ENCODE results near the gene MRAS.

MRAS gene

DNA sequence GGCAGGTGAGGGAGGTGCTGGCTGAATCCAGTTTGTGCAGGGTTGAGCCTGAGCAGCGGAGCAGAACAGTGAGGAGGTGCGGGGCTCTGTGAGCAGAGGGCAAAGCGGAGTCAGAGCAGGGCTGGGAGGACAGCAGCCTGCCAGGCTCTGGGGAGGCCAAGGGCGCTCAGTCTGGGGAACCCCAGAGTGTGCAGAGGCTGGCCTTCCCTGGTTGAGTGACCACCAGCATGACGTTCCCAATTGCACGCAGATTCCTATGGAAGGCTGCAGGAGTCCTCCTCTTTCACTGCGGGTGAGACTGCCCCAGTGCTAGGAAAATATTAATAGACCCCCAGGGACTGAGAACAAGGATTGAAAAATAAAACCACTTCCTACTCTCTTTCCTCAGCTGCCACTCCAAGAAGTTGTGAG lies 13.2 kb downstream of the MRAS start:
- H3K9ac ChIP-seq (ENCODE audit: low read length) = no peak overlapping the region
- H3K4me3 ChIP-seq (ENCODE audit: low read length) = no peak overlapping the region
- no peaks in the 10 kb centered on the region for H3K36me3 ChIP-seq (ENCODE audit: control insufficient read depth, insufficient read depth, low read length)
- no peak overlapping the region for H3K27ac ChIP-seq (ENCODE audit: low read depth, low read length)
- no peaks in the 10 kb centered on the region for H3K27me3 ChIP-seq (ENCODE audit: control insufficient read depth, insufficient read depth, low read length)
- H3K4me1 ChIP-seq (ENCODE audit: control insufficient read depth, insufficient read depth, low read length) = no peaks in the 10 kb centered on the region

DNA sequence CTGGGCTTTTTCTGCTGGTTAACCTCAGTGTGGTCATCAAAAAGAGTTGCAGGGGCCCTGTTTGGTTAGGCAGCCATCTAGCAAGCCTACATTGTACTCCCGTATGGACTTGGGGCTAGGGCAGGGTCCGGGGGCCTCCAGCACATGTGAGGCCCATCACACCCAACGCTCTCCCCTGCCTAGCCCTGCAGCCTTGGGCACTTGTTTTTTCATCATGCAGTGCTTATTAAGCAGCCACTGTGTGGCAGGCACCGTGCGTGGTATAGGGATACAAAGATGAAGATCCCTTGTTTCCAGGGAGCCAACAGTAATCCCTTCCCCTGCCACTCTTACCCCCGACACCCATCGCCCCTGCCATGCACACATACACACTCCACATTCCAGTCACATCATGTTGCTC lies 14.2 kb downstream of the MRAS start:
- H3K27ac ChIP-seq (ENCODE audit: low read depth, low read length) = no peak overlapping the region
- H3K4me3 ChIP-seq (ENCODE audit: low read length) = no peak overlapping the region
- no peaks in the 10 kb centered on the region for H3K27me3 ChIP-seq (ENCODE audit: control insufficient read depth, insufficient read depth, low read length)
- no peaks in the 10 kb centered on the region for H3K36me3 ChIP-seq (ENCODE audit: control insufficient read depth, insufficient read depth, low read length)
- H3K4me1 ChIP-seq (ENCODE audit: control insufficient read depth, insufficient read depth, low read length) = no peaks in the 10 kb centered on the region
- H3K9ac ChIP-seq (ENCODE audit: low read length) = no peak overlapping the region

DNA sequence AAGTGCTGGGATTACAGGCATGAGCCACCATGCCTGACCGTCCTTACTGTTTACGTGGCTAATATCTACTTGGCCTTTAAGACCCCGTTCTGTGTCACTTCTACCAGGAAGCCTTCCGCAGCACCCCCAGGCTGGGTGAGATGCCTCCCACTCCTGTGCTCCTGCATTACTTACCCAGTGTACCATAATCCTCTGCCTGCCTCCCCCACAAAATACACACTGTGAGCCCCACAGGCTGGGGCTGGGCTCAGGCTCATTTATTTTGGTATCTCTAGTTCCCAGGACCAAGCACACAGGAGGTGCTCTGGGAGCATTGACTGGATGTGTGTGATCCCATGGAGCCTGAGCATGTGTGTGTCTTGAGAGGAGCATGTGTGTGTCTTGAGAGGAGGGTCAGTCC lies 14.9 kb downstream of the MRAS start:
- H3K4me1 ChIP-seq (ENCODE audit: control insufficient read depth, insufficient read depth, low read length) = no peaks in the 10 kb centered on the region
- H3K36me3 ChIP-seq (ENCODE audit: control insufficient read depth, insufficient read depth, low read length) = no peaks in the 10 kb centered on the region
- no peak overlapping the region for H3K9ac ChIP-seq (ENCODE audit: low read length)
- no peak overlapping the region for H3K4me3 ChIP-seq (ENCODE audit: low read length)
- H3K27me3 ChIP-seq (ENCODE audit: control insufficient read depth, insufficient read depth, low read length) = no peaks in the 10 kb centered on the region
- H3K27ac ChIP-seq (ENCODE audit: low read depth, low read length) = no peak overlapping the region

- Histone ChIP-seq H3K27me3 (ENCODE audit: control insufficient read depth, insufficient read depth, low read length) (no peaks in the 10 kb centered on the region), H3K4me1 (ENCODE audit: control insufficient read depth, insufficient read depth, low read length) (no peaks in the 10 kb centered on the region), H3K9ac (ENCODE audit: low read length) (no peak overlapping the region), H3K36me3 (ENCODE audit: control insufficient read depth, insufficient read depth, low read length) (no peaks in the 10 kb centered on the region), H3K27ac (ENCODE audit: low read depth, low read length) (no peak overlapping the region), H3K4me3 (ENCODE audit: low read length) (no peak overlapping the region)
Observed at GRCh38 chr3:138364356-138365252, 16.2 kb downstream of the MRAS start.

DNA sequence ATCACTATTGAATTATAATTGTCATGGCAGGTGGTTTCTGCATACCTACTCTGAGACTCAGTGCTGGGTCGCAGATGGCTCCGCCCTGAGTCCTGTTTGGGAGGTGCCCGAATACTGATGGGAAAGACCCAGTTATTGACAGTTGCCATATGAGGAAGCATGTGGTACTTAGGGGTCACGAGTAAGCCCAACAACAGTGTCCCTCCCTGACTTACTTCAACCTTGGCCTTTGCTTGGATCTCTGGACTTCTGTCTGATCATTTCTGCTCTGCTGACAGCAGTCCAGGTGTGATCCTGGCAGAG lies 16.8 kb downstream of the MRAS start:
- Histone ChIP-seq H3K27me3 (ENCODE audit: control insufficient read depth, insufficient read depth, low read length) (no peaks in the 10 kb centered on the region), H3K36me3 (ENCODE audit: control insufficient read depth, insufficient read depth, low read length) (no peaks in the 10 kb centered on the region), H3K4me3 (ENCODE audit: low read length) (no peak overlapping the region), H3K4me1 (ENCODE audit: control insufficient read depth, insufficient read depth, low read length) (no peaks in the 10 kb centered on the region), H3K27ac (ENCODE audit: low read depth, low read length) (no peak overlapping the region), H3K9ac (ENCODE audit: low read length) (no peak overlapping the region)

DNA sequence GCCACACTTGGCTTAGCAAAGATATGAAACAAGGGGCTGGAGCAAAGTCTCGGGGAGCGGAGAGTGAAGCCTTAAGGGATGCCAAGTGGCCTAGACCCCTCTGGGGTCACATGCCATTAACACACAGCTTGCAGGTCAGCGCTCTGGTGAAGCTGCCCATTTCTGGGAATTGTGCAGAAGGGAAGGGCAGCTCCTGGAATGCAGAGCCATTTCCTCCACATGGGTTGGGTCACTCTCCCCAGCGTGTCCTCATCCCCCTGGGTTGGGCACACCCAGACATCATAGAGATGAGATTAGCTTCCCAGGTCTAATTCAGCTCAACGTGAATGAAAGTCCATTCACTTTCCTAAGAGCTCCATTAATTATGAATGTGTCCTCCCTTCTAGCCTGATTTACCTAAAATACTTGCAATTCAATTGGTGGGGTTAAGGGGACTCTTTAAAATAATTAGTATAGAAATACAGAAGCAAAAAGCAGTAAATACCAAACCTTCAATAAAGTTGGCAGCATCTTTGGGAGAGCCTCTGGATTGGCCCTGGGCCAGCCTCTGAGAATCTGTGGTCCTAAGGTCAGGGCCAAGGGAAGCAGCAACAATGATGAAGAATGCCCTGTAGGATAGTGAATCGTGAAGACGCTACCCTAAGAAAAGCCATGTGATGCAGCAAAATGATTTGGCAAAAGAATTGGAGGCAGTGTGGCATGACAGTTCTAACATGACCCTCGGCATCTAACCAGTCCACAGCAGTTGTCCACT lies 17.8 kb downstream of the MRAS start:
- Histone ChIP-seq H3K9ac (ENCODE audit: low read length) (no peak overlapping the region), H3K27me3 (ENCODE audit: control insufficient read depth, insufficient read depth, low read length) (no peaks in the 10 kb centered on the region), H3K4me3 (ENCODE audit: low read length) (no peak overlapping the region), H3K36me3 (ENCODE audit: control insufficient read depth, insufficient read depth, low read length) (no peaks in the 10 kb centered on the region), H3K4me1 (ENCODE audit: control insufficient read depth, insufficient read depth, low read length) (no peaks in the 10 kb centered on the region), H3K27ac (ENCODE audit: low read depth, low read length) (no peak overlapping the region)

- Histone ChIP-seq H3K4me1 (ENCODE audit: control insufficient read depth, insufficient read depth, low read length) (no peaks in the 10 kb centered on the region), H3K27me3 (ENCODE audit: control insufficient read depth, insufficient read depth, low read length) (no peaks in the 10 kb centered on the region), H3K4me3 (ENCODE audit: low read length) (no peak overlapping the region), H3K36me3 (ENCODE audit: control insufficient read depth, insufficient read depth, low read length) (no peaks in the 10 kb centered on the region), H3K9ac (ENCODE audit: low read length) (no peak overlapping the region), H3K27ac (ENCODE audit: low read depth, low read length) (no peak overlapping the region)
Observed at GRCh38 chr3:138367326-138367850, 19.0 kb downstream of the MRAS start.

- Histone ChIP-seq H3K36me3 (ENCODE audit: control insufficient read depth, insufficient read depth, low read length) (no peaks in the 10 kb centered on the region), H3K4me1 (ENCODE audit: control insufficient read depth, insufficient read depth, low read length) (no peaks in the 10 kb centered on the region), H3K9ac (ENCODE audit: low read length) (no peak overlapping the region), H3K27ac (ENCODE audit: low read depth, low read length) (no peak overlapping the region), H3K4me3 (ENCODE audit: low read length) (no peak overlapping the region), H3K27me3 (ENCODE audit: control insufficient read depth, insufficient read depth, low read length) (no peaks in the 10 kb centered on the region)
Observed at GRCh38 chr3:138367911-138368310, 19.5 kb downstream of the MRAS start.

DNA sequence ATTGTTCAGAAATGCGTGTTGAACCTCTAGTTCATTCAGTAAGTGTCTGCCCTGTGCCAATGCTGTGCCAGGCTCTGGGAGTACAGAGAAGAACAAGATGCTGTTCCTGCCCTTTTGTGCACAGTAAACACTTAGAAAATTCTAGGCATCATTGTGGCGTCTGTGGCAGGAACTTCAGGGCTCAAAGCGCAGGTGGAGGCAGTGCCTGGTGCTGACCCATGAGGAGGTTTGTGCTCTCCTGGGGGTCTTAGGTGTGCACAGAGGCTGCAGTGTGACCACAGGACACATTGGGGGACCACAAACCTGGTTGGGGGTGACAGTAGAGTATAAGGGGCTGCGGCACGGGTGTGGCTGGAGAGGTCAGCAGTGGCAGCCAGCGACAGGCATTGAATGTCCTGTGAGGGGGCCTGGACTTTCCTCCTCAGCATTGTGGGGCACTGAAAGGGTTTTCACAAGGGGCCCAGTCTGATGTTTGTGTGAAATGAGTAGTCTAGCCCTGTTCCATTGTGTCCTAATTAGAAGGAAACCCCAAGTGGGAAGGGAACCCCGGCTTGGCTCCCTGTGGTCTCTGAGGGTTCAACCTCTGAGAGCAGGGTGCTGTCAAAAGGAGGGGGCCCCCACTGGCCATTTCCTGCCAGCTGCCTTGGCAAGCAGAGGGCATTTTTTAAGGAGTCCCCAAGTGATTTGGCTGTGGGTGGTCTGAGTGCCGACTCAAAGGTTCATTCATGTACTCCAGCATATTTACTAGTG lies 20.9 kb downstream of the MRAS start:
- H3K4me1 ChIP-seq (ENCODE audit: control insufficient read depth, insufficient read depth, low read length) = no peaks in the 10 kb centered on the region
- no peak overlapping the region for H3K27ac ChIP-seq (ENCODE audit: low read depth, low read length)
- no peak overlapping the region for H3K9ac ChIP-seq (ENCODE audit: low read length)
- no peaks in the 10 kb centered on the region for H3K27me3 ChIP-seq (ENCODE audit: control insufficient read depth, insufficient read depth, low read length)
- no peaks in the 10 kb centered on the region for H3K36me3 ChIP-seq (ENCODE audit: control insufficient read depth, insufficient read depth, low read length)
- no peak overlapping the region for H3K4me3 ChIP-seq (ENCODE audit: low read length)

GRCh38 chr3:138370321-138370720 lies 21.9 kb downstream of the MRAS start:
- H3K4me3 ChIP-seq (ENCODE audit: low read length) = no peak overlapping the region
- no peaks in the 10 kb centered on the region for H3K4me1 ChIP-seq (ENCODE audit: control insufficient read depth, insufficient read depth, low read length)
- H3K36me3 ChIP-seq (ENCODE audit: control insufficient read depth, insufficient read depth, low read length) = no peaks in the 10 kb centered on the region
- no peak overlapping the region for H3K27ac ChIP-seq (ENCODE audit: low read depth, low read length)
- no peaks in the 10 kb centered on the region for H3K27me3 ChIP-seq (ENCODE audit: control insufficient read depth, insufficient read depth, low read length)
- no peak overlapping the region for H3K9ac ChIP-seq (ENCODE audit: low read length)

DNA sequence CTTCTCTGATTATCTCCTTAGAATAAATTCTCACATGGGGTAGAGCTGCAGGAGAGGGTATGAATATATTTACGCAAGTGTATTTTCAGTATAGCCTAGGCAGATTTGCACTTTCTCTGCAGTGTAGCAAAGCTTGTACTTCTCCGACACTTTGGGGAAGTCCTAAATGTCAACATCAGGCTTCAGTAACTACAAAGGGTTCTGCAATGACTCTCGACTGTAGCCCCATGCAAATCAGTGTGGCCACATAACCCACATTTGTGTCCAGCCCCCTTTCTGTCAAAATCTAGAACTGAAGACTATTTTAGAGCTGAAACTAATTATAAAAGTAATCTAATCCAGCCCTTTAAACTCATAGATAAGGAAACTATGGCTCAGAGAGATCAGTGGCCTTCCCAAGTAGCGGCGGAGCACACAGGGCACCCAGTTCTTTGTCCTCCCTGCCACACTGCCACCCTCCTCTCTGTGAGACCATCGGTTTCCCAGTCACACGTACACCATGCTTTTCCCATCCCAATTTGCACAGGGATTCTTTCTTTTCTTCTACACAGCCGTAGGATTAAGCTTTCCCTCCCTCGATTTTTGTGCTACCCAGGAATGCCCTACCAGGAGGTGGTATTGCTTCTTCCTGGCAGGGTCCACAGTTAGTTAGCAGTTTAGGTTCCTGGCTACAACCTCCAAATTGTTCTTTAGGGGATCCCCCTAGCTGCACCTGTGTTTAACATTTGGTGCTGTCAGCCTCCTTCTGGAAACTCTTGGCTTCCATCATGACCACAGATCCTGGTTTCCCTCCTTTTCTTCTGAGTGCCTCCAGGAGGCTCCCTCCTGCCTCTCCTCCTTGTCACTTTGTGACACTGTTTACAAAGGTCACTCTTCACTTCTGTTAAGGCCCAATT lies 22.9 kb downstream of the MRAS start:
- Histone ChIP-seq H3K27ac (ENCODE audit: low read depth, low read length) (no peak overlapping the region), H3K4me1 (ENCODE audit: control insufficient read depth, insufficient read depth, low read length) (no peaks in the 10 kb centered on the region), H3K9ac (ENCODE audit: low read length) (no peak overlapping the region), H3K27me3 (ENCODE audit: control insufficient read depth, insufficient read depth, low read length) (no peaks in the 10 kb centered on the region), H3K36me3 (ENCODE audit: control insufficient read depth, insufficient read depth, low read length) (no peaks in the 10 kb centered on the region), H3K4me3 (ENCODE audit: low read length) (no peak overlapping the region)

Measured in rectal smooth muscle tissue (tissue), 1 donor.